OCI-LY1 (cell line): Measurements from ENCODE around the gene ADAP2.

Experiments used
- H2AFZ ChIP-seq: fragments of 200-600 bp; sonication (generic), shearing (Covaris generic); 2 replicates; pipeline ENCODE4 v1.6.0; 2014; ENCODE audit warnings: antibody characterized with exemption, mild to moderate bottlenecking, low read length
- H3F3A ChIP-seq: fragments of 200-600 bp; sonication (generic), shearing (Covaris generic); 2 replicates; pipeline ENCODE4 v1.6.0; 2014; ENCODE audit warnings: mild to moderate bottlenecking, antibody characterized with exemption, low read length, moderate library complexity; ENCODE audit not compliant: insufficient read depth
- H3K27ac ChIP-seq: fragments of 200-600 bp; sonication (generic); 2 replicates; pipeline ENCODE4 v1.5.1; 2014; ENCODE audit warnings: low read length, mixed run types, mild to moderate bottlenecking, low read depth; ENCODE audit not compliant: poor library complexity, severe bottlenecking
- H3K27me3 ChIP-seq: fragments of 200-600 bp; sonication (generic); 2 replicates; pipeline ENCODE4 v1.6.0; 2014; ENCODE audit warnings: antibody characterized with exemption, mild to moderate bottlenecking, low read length, moderate library complexity; ENCODE audit not compliant: insufficient read depth
- H3K36me3 ChIP-seq: fragments of 200-600 bp; sonication (generic); 2 replicates; pipeline ENCODE4 v1.6.1; 2014; ENCODE audit warnings: mild to moderate bottlenecking, antibody characterized with exemption, low read length, moderate library complexity, mixed read lengths; ENCODE audit not compliant: insufficient read depth
- H3K4me1 ChIP-seq: fragments of 200-600 bp; sonication (generic); 2 replicates; pipeline ENCODE4 v1.5.1; 2014; ENCODE audit warnings: mild to moderate bottlenecking, low read length, moderate library complexity; ENCODE audit not compliant: insufficient read depth, severe bottlenecking
- H3K4me2 ChIP-seq: fragments of 200-600 bp; sonication (generic), shearing (Covaris generic); 2 replicates; pipeline ENCODE4 v1.6.1; 2014; ENCODE audit warnings: low read length
- H3K4me3 ChIP-seq: fragments of 200-600 bp; sonication (generic); 2 replicates; pipeline ENCODE4 v1.5.1; 2014; ENCODE audit warnings: low read length, low read depth, mild to moderate bottlenecking, mixed read lengths; ENCODE audit not compliant: poor library complexity, severe bottlenecking
- H3K79me2 ChIP-seq: fragments of 200-600 bp; shearing (Covaris generic); 2 replicates; pipeline ENCODE4 v1.6.1; 2016; ENCODE audit warnings: mixed run types, low read length, mixed read lengths; ENCODE audit not compliant: insufficient read depth
- H3K9ac ChIP-seq: fragments of 200-600 bp; sonication (generic), shearing (Covaris generic); 2 replicates; pipeline ENCODE4 v1.6.1; 2014; ENCODE audit warnings: mild to moderate bottlenecking, low read length, mixed read lengths
- H3K9me2 ChIP-seq: fragments of 200-600 bp; sonication (generic), shearing (Covaris generic); 2 replicates; pipeline ENCODE4 v1.6.1; 2014; ENCODE audit warnings: low read depth, mild to moderate bottlenecking, low read length, mixed read lengths
- H3K9me3 ChIP-seq: fragments of 200-600 bp; shearing (Covaris generic); 2 replicates; pipeline ENCODE4 v1.6.1; 2014; ENCODE audit warnings: low read length, mixed read lengths
- H4K20me1 ChIP-seq: fragments of 200-600 bp; sonication (generic), shearing (Covaris generic); 2 replicates; pipeline ENCODE4 v1.6.0; 2016; ENCODE audit warnings: mild to moderate bottlenecking, low read length; ENCODE audit not compliant: insufficient read depth
- EZH2 ChIP-seq: fragments of 200-600 bp; sonication (generic), shearing (Covaris generic); IDR thresholded peaks from 2 replicates; pipeline ENCODE4 v1.8.0; 2017; ENCODE audit warnings: borderline replicate concordance, mixed run types, mild to moderate bottlenecking, antibody characterized with exemption, low read length, moderate library complexity, mixed read lengths
- TF ChIP-seq, protein P1 (sequence below): fragments of 200-600 bp; sonication (generic), shearing (Covaris generic); IDR thresholded peaks from 2 replicates; pipeline ENCODE4 v1.5.1; 2017; ENCODE audit warnings: mild to moderate bottlenecking, antibody characterized with exemption, low read length, moderate library complexity, mixed read lengths

Gene ADAP2

DNA sequence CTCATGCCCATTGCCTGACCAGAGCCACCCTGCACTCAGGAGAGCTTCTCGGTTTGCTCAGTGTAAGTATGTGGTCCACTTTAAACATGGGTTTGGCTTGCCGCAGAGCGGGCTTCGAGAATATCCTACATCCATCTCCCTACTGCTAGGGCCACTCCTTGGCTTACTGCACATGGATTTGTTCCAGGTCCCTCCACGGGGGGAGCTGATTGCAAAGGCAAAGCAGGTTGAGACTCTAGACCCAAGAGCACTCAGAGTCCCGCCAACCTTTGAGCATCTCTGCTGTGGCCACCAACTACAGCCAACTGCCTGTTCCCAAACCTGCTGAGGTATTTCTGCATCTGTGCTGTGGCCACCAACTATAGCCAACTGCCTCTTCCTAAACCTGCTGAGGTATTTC, 75.5 kb downstream of the ADAP2 start:
- H3K36me3 ChIP-seq, result peaks cover 74% of the 10 kb centered on the region
- H3K9me3 ChIP-seq, result no peaks in the 10 kb centered on the region
- no peak overlapping the region for H3K27ac ChIP-seq
- no peak overlapping the region for H3K4me3 ChIP-seq
- no peaks in the 10 kb centered on the region for H4K20me1 ChIP-seq
- no peak overlapping the region for H3K4me2 ChIP-seq
- no peaks in the 10 kb centered on the region for H3K79me2 ChIP-seq
- TF ChIP-seq EZH2, result no peak
- TF ChIP-seq, protein P1, sequence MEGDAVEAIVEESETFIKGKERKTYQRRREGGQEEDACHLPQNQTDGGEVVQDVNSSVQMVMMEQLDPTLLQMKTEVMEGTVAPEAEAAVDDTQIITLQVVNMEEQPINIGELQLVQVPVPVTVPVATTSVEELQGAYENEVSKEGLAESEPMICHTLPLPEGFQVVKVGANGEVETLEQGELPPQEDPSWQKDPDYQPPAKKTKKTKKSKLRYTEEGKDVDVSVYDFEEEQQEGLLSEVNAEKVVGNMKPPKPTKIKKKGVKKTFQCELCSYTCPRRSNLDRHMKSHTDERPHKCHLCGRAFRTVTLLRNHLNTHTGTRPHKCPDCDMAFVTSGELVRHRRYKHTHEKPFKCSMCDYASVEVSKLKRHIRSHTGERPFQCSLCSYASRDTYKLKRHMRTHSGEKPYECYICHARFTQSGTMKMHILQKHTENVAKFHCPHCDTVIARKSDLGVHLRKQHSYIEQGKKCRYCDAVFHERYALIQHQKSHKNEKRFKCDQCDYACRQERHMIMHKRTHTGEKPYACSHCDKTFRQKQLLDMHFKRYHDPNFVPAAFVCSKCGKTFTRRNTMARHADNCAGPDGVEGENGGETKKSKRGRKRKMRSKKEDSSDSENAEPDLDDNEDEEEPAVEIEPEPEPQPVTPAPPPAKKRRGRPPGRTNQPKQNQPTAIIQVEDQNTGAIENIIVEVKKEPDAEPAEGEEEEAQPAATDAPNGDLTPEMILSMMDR, result no peak
- H3K27me3 ChIP-seq, result no peaks in the 10 kb centered on the region
- no peaks in the 10 kb centered on the region for H3F3A ChIP-seq
- peaks cover 11% of the 10 kb centered on the region for H3K4me1 ChIP-seq
- H3K9ac ChIP-seq, result no peak overlapping the region
- no peak overlapping the region for H2AFZ ChIP-seq
- no peaks in the 10 kb centered on the region for H3K9me2 ChIP-seq

DNA sequence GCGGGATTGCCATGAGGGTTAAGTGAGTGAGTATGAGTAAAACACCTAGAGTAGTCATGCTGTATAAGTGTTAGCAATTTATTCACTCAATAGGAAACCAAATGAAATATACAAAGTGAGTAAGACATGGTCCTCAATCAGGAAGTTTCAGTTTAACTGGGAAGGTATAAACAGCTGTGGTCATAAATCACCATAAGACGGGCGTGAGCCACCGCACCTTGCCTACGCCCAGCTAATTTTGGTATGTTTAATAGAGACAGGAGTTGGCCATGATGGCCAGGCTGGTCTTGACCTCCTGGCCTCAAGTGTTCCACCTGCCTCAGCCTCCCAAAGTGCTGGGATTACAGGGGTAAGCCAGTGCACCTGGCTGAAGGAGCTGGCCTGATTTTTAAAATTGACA, 76.1 kb downstream of the ADAP2 start:
- no peak overlapping the region for H3K4me2 ChIP-seq
- H2AFZ ChIP-seq, result no peak overlapping the region
- H3K4me1 ChIP-seq, result peaks cover 14% of the 10 kb centered on the region
- TF ChIP-seq, protein P1, result no peak
- no peak for TF ChIP-seq EZH2
- H3K4me3 ChIP-seq, result no peak overlapping the region
- H4K20me1 ChIP-seq, result no peaks in the 10 kb centered on the region
- no peaks in the 10 kb centered on the region for H3K9me2 ChIP-seq
- no peaks in the 10 kb centered on the region for H3K27me3 ChIP-seq
- no peaks in the 10 kb centered on the region for H3K9me3 ChIP-seq
- no peaks in the 10 kb centered on the region for H3K79me2 ChIP-seq
- H3K27ac ChIP-seq, result no peak overlapping the region
- H3K36me3 ChIP-seq, result peaks cover 80% of the 10 kb centered on the region
- no peaks in the 10 kb centered on the region for H3F3A ChIP-seq
- H3K9ac ChIP-seq, result no peak overlapping the region

DNA sequence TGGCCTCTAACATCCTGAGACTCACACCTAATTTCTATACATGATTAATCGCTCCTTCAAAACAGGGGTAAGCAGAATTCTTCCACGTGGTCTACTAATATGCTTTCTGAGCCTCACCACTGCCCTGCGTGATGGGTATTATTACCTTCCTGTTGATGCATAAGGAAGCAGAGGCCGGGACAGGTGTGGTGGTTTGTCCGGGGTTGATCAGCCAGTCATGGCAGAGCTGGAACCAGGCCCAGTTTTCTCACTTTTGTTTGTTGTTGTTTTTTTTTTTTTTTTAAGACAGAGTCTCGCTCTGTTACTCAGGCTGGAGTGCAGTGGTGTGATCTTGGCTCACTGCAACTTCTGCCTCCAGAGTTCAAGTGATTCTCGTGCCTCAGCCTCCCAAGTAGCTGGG, 80.3 kb downstream of the ADAP2 start:
- no peak overlapping the region for H3K4me3 ChIP-seq
- TF ChIP-seq, protein P1, result no peak
- TF ChIP-seq EZH2, result no peak
- no peaks in the 10 kb centered on the region for H3K9me2 ChIP-seq
- H3K79me2 ChIP-seq, result no peaks in the 10 kb centered on the region
- H3K36me3 ChIP-seq, result peaks cover 63% of the 10 kb centered on the region
- no peak overlapping the region for H2AFZ ChIP-seq
- H3K27me3 ChIP-seq, result no peaks in the 10 kb centered on the region
- H3K9ac ChIP-seq, result no peak overlapping the region
- peak overlapping the region; percentile 72 for H3K27ac ChIP-seq
- no peak overlapping the region; the same call in 1 of the 2 replicates for H3K4me2 ChIP-seq
- H3K4me1 ChIP-seq, result peaks cover 21% of the 10 kb centered on the region
- H3F3A ChIP-seq, result no peaks in the 10 kb centered on the region
- no peaks in the 10 kb centered on the region for H4K20me1 ChIP-seq
- H3K9me3 ChIP-seq, result no peaks in the 10 kb centered on the region
